HepG2 (cell line): ENCODE measurements around the gene ELN. TPM values are rescaled to one million over a fixed set of nuclear protein-coding genes. Genes with fewer than 3 reads are reported as not detected.

Source experiments
- ATAC-seq: fragments of 200-7000 bp; cut with Tn5 transposase; 3 replicates; pipeline ENCODE4 v1.9.1; 2020; ENCODE audit warnings: mild to moderate bottlenecking, moderate library complexity
- BruUV-seq: library from RNA; stranded (reverse); fragments of 400-500 nt; replicated peaks from 2 replicates; lab custom pipeline; 2021; lab: Mats Ljungman, UMichigan
- CTCF ChIA-PET: fragments of 300-600 bp; formaldehyde crosslinking; extraction: SDS; loops from one replicate; lab custom pipeline; 2021; ENCODE audit warnings: low total read pairs, inconsistent platforms, low intra/inter-chr PET ratio; lab: Yijun Ruan, JAX
- POLR2A ChIA-PET: fragments of 350-600 bp; sonication (Branson Sonifier 250); formaldehyde crosslinking; loops from one replicate; lab custom pipeline; 2020; ENCODE audit warnings: antibody characterized with exemption, inconsistent platforms; lab: Yijun Ruan, JAX
- DNase-seq: peaks from one replicate; pipeline ENCODE4 v3.0.0-alpha.2; 2015; ENCODE audit warnings: low spot score
- FAIRE-seq: peaks from 3 replicates; lab custom pipeline; 2011; peaks lifted over from hg19 to GRCh38; lab: Jason Lieb, UNC
- H2AFZ ChIP-seq: one replicate; pipeline ENCODE4 v1.6.1; 2011; ENCODE audit warnings: low read length, inconsistent platforms
- H3K27ac ChIP-seq: fragments of 300-600 bp; 3 replicates; pipeline ENCODE4 v1.8.0; 2011; ENCODE audit warnings: mixed run types, mild to moderate bottlenecking, mixed read lengths, low read length, inconsistent platforms; ENCODE audit not compliant: insufficient read depth; ENCODE audit errors: extremely low read length
- H3K27me3 ChIP-seq, 2 experiments: fragments of 200-600 bp in 1 of 2; 2 replicates in 1 of 2; 3 replicates in 1 of 2; pipeline versions ENCODE4 v1.6.0 to v1.8.0; 2011; ENCODE audit warnings: low read length in 2 of 2, mild to moderate bottlenecking in 2 of 2, moderate library complexity in 2 of 2, inconsistent platforms in 1 of 2; ENCODE audit not compliant: insufficient read depth in 2 of 2, control insufficient read depth in 1 of 2
- H3K36me3 ChIP-seq, 2 experiments: fragments of 200-600 bp in 1 of 2; replicated peaks in 1 of 2; 2 replicates in 1 of 2; 3 replicates in 1 of 2; pipeline versions ENCODE4 v1.5.1 to v1.8.0; 2011; ENCODE audit warnings: low read length in 2 of 2, inconsistent platforms in 1 of 2; ENCODE audit not compliant: insufficient read depth in 2 of 2, control insufficient read depth in 1 of 2
- H3K4me1 ChIP-seq: 2 replicates; pipeline ENCODE4 v1.5.1; 2012; ENCODE audit warnings: low read length, inconsistent platforms; ENCODE audit not compliant: insufficient read depth
- H3K4me2 ChIP-seq: 2 replicates; pipeline ENCODE4 v1.6.0; 2011; ENCODE audit warnings: low read depth, low read length, inconsistent platforms
- H3K4me3 ChIP-seq, 3 experiments: fragments of 200-600 bp in 1 of 3; sonication (generic), shearing (Covaris generic) in 1 of 3; replicated peaks in 1 of 3; 2 replicates each; pipeline ENCODE4 v1.5.1; 2011 to 2016; ENCODE audit warnings: low read length in 3 of 3, inconsistent platforms in 2 of 3, low read depth in 2 of 3, mild to moderate bottlenecking in 2 of 3, control low read depth in 1 of 3, mixed read lengths in 1 of 3; ENCODE audit not compliant: insufficient read depth in 1 of 3
- H3K79me2 ChIP-seq: one replicate; pipeline ENCODE4 v1.6.1; 2011; ENCODE audit warnings: low read length, inconsistent platforms; ENCODE audit not compliant: insufficient read depth
- H3K9ac ChIP-seq: 2 replicates; pipeline ENCODE4 v1.6.0; 2011; ENCODE audit warnings: mild to moderate bottlenecking, low read depth, low read length, inconsistent platforms; ENCODE audit not compliant: insufficient read depth
- H3K9me3 ChIP-seq: 2 replicates; pipeline ENCODE4 v1.5.1; 2012; ENCODE audit warnings: mild to moderate bottlenecking, low read length
- H4K20me1 ChIP-seq: 2 replicates; pipeline ENCODE4 v1.6.0; 2011; ENCODE audit warnings: inconsistent platforms, mild to moderate bottlenecking, low read length, moderate library complexity; ENCODE audit not compliant: insufficient read depth
- DNMT1 ChIP-seq: sonication (generic); formaldehyde crosslinking; IDR thresholded peaks from 2 replicates; pipeline ENCODE4 v1.5.1; 2020; ENCODE audit warnings: mild to moderate bottlenecking, missing genetic modification reagents
- FIP1L1 ChIP-seq: fragments of 200-400 bp; formaldehyde crosslinking; IDR thresholded peaks from 2 replicates; pipeline ENCODE4 v1.6.1; 2018; ENCODE audit warnings: low read depth, mild to moderate bottlenecking, low read length, moderate library complexity, borderline replicate concordance; ENCODE audit not compliant: insufficient read depth
- HNF4A ChIP-seq: sonication (generic); formaldehyde crosslinking; IDR thresholded peaks from 2 replicates; pipeline ENCODE4 v1.4.0; 2020; ENCODE audit warnings: missing genetic modification reagents
- HOXA3 ChIP-seq: sonication (generic); formaldehyde crosslinking; IDR thresholded peaks from 2 replicates; pipeline ENCODE4 v1.5.0; 2020; ENCODE audit warnings: missing genetic modification reagents
- HOXA5 ChIP-seq: sonication (generic); formaldehyde crosslinking; IDR thresholded peaks from 2 replicates; pipeline ENCODE4 v1.4.0; 2020; ENCODE audit warnings: missing genetic modification reagents
- KDM4B ChIP-seq: sonication (generic); formaldehyde crosslinking; IDR thresholded peaks from 2 replicates; pipeline ENCODE4 v1.4.0; 2020; ENCODE audit warnings: missing genetic modification reagents
- MYC ChIP-seq: sonication (generic); formaldehyde crosslinking; IDR thresholded peaks from 2 replicates; pipeline ENCODE4 v1.9.0; 2021; ENCODE audit warnings: missing genetic modification reagents, borderline replicate concordance
- NCOA5 ChIP-seq: sonication (generic); formaldehyde crosslinking; IDR thresholded peaks from 2 replicates; pipeline ENCODE4 v1.4.0; 2020; ENCODE audit warnings: missing genetic modification reagents
- PBX2 ChIP-seq: IDR thresholded peaks from 2 replicates; pipeline ENCODE4 v1.6.1; 2016; ENCODE audit warnings: control low read depth
- SP140L ChIP-seq: sonication (generic); formaldehyde crosslinking; IDR thresholded peaks from 2 replicates; pipeline ENCODE4 v1.4.0; 2020; ENCODE audit warnings: missing genetic modification reagents, borderline replicate concordance
- THAP9 ChIP-seq: sonication (generic); formaldehyde crosslinking; IDR thresholded peaks from 2 replicates; pipeline ENCODE4; 2020; ENCODE audit warnings: missing genetic modification reagents, mild to moderate bottlenecking, borderline replicate concordance
- ZBTB38 ChIP-seq: sonication (generic); formaldehyde crosslinking; IDR thresholded peaks from 2 replicates; pipeline ENCODE4 v1.5.1; 2020; ENCODE audit warnings: mild to moderate bottlenecking, missing genetic modification reagents
- ZNF737 ChIP-seq: sonication (generic); formaldehyde crosslinking; IDR thresholded peaks from 2 replicates; pipeline ENCODE4 v1.5.0; 2020; ENCODE audit warnings: missing genetic modification reagents, mild to moderate bottlenecking, borderline replicate concordance
- WGBS: methylation state at CpG from one replicate; pipeline ENCODE4 v1.1.6; 2017; ENCODE audit warnings: low lambda C conversion rate; 5-methylcytosine and 5-hydroxymethylcytosine counted together
- in situ Hi-C: cut with HindIII; loops from 2 replicates; pipeline ENCODE4 v1.10.0; 2017; ENCODE audit warnings: low pct_unique_long_range_greater_than_20kb; ENCODE audit not compliant: extremely low pct_ligation_motif_present
- intact Hi-C: fragments of 100-400 bp; cut with micrococcal nuclease; formaldehyde crosslinking; loops from one replicate; pipeline ENCODE4 v1.10.0; 2022; ENCODE audit not compliant: unreplicated experiment
- polyA plus RNA-seq, 8 experiments: library from polyadenylated mRNA; depleted of rRNA in 3 of 8; stranded (reverse) in 7 of 8; unstranded in 1 of 8; fragments of >200 nt; fragmentation: Illumina TruSeq in 4 of 8; extraction: Trizol in 4 of 8; gene quantifications; 2 replicates each; pipeline versions ENCODE4 v1.2.1 to v1.2.3, GENCODE V29; 2011 to 2016; ENCODE audit warnings: low read depth in 4 of 8, missing spikeins in 1 of 8, mixed read lengths in 1 of 8; ENCODE audit not compliant: insufficient read depth in 1 of 8
- total RNA-seq, 5 experiments: library from RNA; depleted of rRNA; stranded (reverse); fragments of >200 nt; fragmentation: Illumina TruSeq; extraction: Trizol; gene quantifications; 2 replicates each; pipeline ENCODE4 v1.2.3, GENCODE V29; 2016; ENCODE audit warnings: low read depth in 1 of 5

The ELN gene
- total and polyA plus RNA-seq, 2 of the 13 experiments (the other 11 are each of a cell fraction or from before 2014, with no cell fraction given) = 0.15 to 0.37 TPM

GRCh38 chr7:74082770-74083116 lies 54.8 kb downstream of the ELN start:
- H3K4me2 ChIP-seq = peak overlapping the region; percentile 90
- H3K79me2 ChIP-seq = no peaks in the 10 kb centered on the region
- peak overlapping the region; percentile 45 to 68 (median 55); a peak in 4 of 6 replicates for H3K4me3 ChIP-seq
- H3K9ac ChIP-seq = peak overlapping the region; percentile 62
- WGBS = 72% methylated on average over 8 of the region's 9 CpGs
- H3K9me3 ChIP-seq = no peaks in the 10 kb centered on the region
- BruUV-seq = no TSS peak
- H3K27me3 ChIP-seq = no peaks in the 10 kb centered on the region
- no peak overlapping the region for H2AFZ ChIP-seq
- peaks cover 18% of the 10 kb centered on the region for H3K4me1 ChIP-seq
- TF ChIP-seq HOXA3 (peak; percentile 13; the same call in 1 of the 2 replicates), DNMT1 (0 out of 2 replicates have a peak, but pooled peaks have one; percentile 50), ZBTB38 (CRISPR knock-in tag) (no peak), MYC (CRISPR knock-in tag) (0 out of 2 replicates have a peak, but pooled peaks have one; percentile 15)
- no peaks in the 10 kb centered on the region for H3K36me3 ChIP-seq
- ATAC-seq (no peak), FAIRE-seq (no peak), DNase-seq (no peak)
- H3K27ac ChIP-seq = no peak overlapping the region
- intact Hi-C loops = no loop called here
- in situ Hi-C loops = no loop called here
- H4K20me1 ChIP-seq = no peaks in the 10 kb centered on the region
- ChIA-PET POLR2A (interaction anchor here (1.4 kb wide), 1 partner anchor 92 kb away, joined by 5 read pairs; no protein-coding TSS in a partner anchor), CTCF (no interaction called here)

GRCh38 chr7:74083117-74083876 lies 55.3 kb downstream of the ELN start, which contains the start of gene LIMK1:
TSS of gene LIMK1 (plus strand) at chr7:74083804. CDS start at chr7:74083991, 187 bp downstream.
- in situ Hi-C loops (no loop called here), intact Hi-C loops (no loop called here)
- peak within 1 kb of the TSS; percentile 62 for H3K9ac ChIP-seq
- ChIA-PET CTCF (no interaction called here), POLR2A (interaction anchor here (1.4 kb wide), 2 partner anchors 92 to 209 kb away, joined by 4 to 5 read pairs; no protein-coding TSS in a partner anchor)
- peak within 1 kb of the TSS; percentile 90 for H3K4me2 ChIP-seq
- BruUV-seq = no TSS peak
- H3K4me3 ChIP-seq = peak within 1 kb of the TSS; percentile 66 to 72 (median 68)
- FAIRE-seq (no peak), ATAC-seq (peak; percentile 81), DNase-seq (peak; percentile 62)
- H3K27me3 ChIP-seq = no peaks in the 10 kb centered on the region
- H4K20me1 ChIP-seq = no peaks in the 10 kb centered on the region
- H2AFZ ChIP-seq = no peak within 1 kb of the TSS
- no peak within 1 kb of the TSS for H3K27ac ChIP-seq
- H3K4me1 ChIP-seq = peaks cover 18% of the 10 kb centered on the region
- 8% methylated on average over 28 of the region's 71 CpGs for WGBS
- no peaks in the 10 kb centered on the region for H3K9me3 ChIP-seq
- H3K36me3 ChIP-seq = no peaks in the 10 kb centered on the region
- no peaks in the 10 kb centered on the region for H3K79me2 ChIP-seq
- TF ChIP-seq FIP1L1 (no peak), NCOA5 (CRISPR knock-in tag) (no peak), HNF4A (CRISPR knock-in tag) (no peak), KDM4B (CRISPR knock-in tag) (no peak), HOXA5 (no peak), SP140L (no peak), PBX2 (CRISPR knock-in tag) (no peak), ZNF737 (no peak), THAP9 (no peak; the same call in 1 of the 2 replicates)
